NB4 (cell line): ENCODE results near the gene TOMM40.

Source experiments
- DNase-seq: peaks from one replicate; pipeline ENCODE4 v3.0.0; 2010; ENCODE audit warnings: low read depth
- H3K4me3 ChIP-seq: one replicate; pipeline ENCODE4 v1.5.1; 2011; ENCODE audit warnings: mild to moderate bottlenecking, low read depth, low read length, moderate library complexity
- CTCF ChIP-seq: IDR thresholded peaks from one replicate; pipeline ENCODE4 v1.5.1; 2012; ENCODE audit warnings: low read depth, low read length
- MAX ChIP-seq: IDR thresholded peaks from 2 replicates; pipeline ENCODE4 v1.6.1; 2011; ENCODE audit warnings: low read depth, low read length
- MYC ChIP-seq: IDR thresholded peaks from 2 replicates; pipeline ENCODE4 v1.6.1; 2011; ENCODE audit warnings: low read depth, low read length
- POLR2A ChIP-seq: IDR thresholded peaks from 2 replicates; pipeline ENCODE4 v1.6.1; 2011; ENCODE audit warnings: mild to moderate bottlenecking; ENCODE audit not compliant: insufficient read length; ENCODE audit errors: extremely low read depth

TOMM40 gene

GRCh38 chr19:44892932-44893331, 1.9 kb downstream of the TOMM40 start:
- peak overlapping the region; percentile 97 for H3K4me3 ChIP-seq
- DNase-seq, result no peak
- TF ChIP-seq MAX (no peak), CTCF (no peak), MYC (no peak), POLR2A (no peak)

- no peak for TF ChIP-seq POLR2A
- no peak for TF ChIP-seq MAX
- no peak for DNase-seq
- no peak overlapping the region for H3K4me3 ChIP-seq
These were observed 2.4 kb downstream of the TOMM40 start for GRCh38 chr19:44893332-44894051.

- H3K4me3 ChIP-seq, result no peak overlapping the region
- no peak for TF ChIP-seq MYC
- no peak for TF ChIP-seq POLR2A
- no peak for TF ChIP-seq CTCF
- no peak for TF ChIP-seq MAX
- no peak for DNase-seq
These were observed 3.0 kb downstream of the TOMM40 start for GRCh38 chr19:44894052-44894400.

- TF ChIP-seq POLR2A, result no peak
These were observed 3.9 kb downstream of the TOMM40 start for GRCh38 chr19:44894946-44895345.

GRCh38 chr19:44897835-44898234, 6.8 kb downstream of the TOMM40 start:
- TF ChIP-seq CTCF (no peak), MYC (no peak), POLR2A (no peak), MAX (no peak)
- DNase-seq, result no peak
- H3K4me3 ChIP-seq, result no peak overlapping the region

More at GRCh38 chr19:44894946-44895345, 3.9 kb downstream of the TOMM40 start:
- no peak for DNase-seq
- no peak overlapping the region for H3K4me3 ChIP-seq

GRCh38 chr19:44900328-44901244, 9.5 kb downstream of the TOMM40 start:
- no peak for DNase-seq
- no peak overlapping the region for H3K4me3 ChIP-seq
- TF ChIP-seq POLR2A, result no peak

- no peak overlapping the region for H3K4me3 ChIP-seq
- no peak for DNase-seq
- TF ChIP-seq CTCF, result no peak
- no peak for TF ChIP-seq POLR2A
- no peak for TF ChIP-seq MAX
- no peak for TF ChIP-seq MYC
These were observed 12.2 kb downstream of the TOMM40 start for GRCh38 chr19:44903216-44903601.
